HUES64 (cell line): ENCODE data around the gene ZCRB1.

Source experiments
- H3K27ac ChIP-seq: 2 replicates; pipeline ENCODE4 v1.7.0; 2013; ENCODE audit warnings: low read depth, low read length, inconsistent platforms
- H3K27me3 ChIP-seq: 2 replicates; pipeline ENCODE4 v1.6.1; 2013; ENCODE audit warnings: mild to moderate bottlenecking, low read length; ENCODE audit not compliant: insufficient read depth
- H3K36me3 ChIP-seq: 2 replicates; pipeline ENCODE4 v1.6.1; 2013; ENCODE audit warnings: mild to moderate bottlenecking, low read length; ENCODE audit not compliant: insufficient read depth
- H3K4me1 ChIP-seq: 2 replicates; pipeline ENCODE4 v1.6.1; 2013; ENCODE audit warnings: mild to moderate bottlenecking, low read length, moderate library complexity; ENCODE audit not compliant: insufficient read depth
- H3K4me3 ChIP-seq: 2 replicates; pipeline ENCODE4 v1.5.1; 2013; ENCODE audit warnings: mild to moderate bottlenecking, low read length, moderate library complexity
- H3K9ac ChIP-seq: 2 replicates; pipeline ENCODE4 v1.6.1; 2013; ENCODE audit warnings: mild to moderate bottlenecking, low read depth, low read length
- H3K9me3 ChIP-seq: 2 replicates; pipeline ENCODE4 v1.6.1; 2013; ENCODE audit warnings: low read depth, low read length; ENCODE audit not compliant: insufficient read depth
- WGBS: fragments of 150-250, 120-280 bp; methylation state at CpG from one replicate; pipeline ENCODE4 v1.1.7; 2013; ENCODE audit warnings: missing lambda C conversion rate; 5-methylcytosine and 5-hydroxymethylcytosine counted together

Gene ZCRB1

DNA sequence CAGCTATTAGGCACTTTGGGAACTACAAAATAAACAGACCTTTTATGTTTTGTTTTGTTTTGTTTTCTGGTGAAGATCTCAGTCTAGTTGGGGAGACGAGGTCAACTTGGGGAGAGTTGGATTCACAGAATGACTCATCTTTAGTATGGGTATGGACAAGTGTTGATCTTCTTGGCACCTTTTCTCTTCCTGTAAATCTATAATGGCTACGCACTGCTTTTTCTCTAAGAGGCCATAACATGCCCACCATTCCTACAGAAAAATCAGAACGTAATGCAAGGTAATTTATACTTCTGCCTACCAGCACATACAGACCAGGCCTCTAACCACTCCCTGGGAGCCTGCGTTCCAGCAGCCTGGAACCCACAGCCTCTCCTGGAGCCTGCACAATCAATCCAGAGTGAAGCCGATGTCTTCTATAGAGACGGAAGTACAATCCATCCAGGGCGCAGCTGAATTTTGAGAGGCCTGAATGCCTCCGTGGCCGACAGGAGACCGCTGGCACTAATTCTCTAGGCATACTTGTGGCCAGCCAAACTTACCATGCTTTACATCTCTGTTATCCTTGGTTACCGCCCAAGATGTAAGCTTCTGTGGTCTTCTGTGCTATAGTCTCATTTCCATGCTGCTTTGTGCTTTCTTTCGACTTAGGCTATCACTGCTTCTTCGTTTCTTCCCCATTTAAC is 790 bp upstream of the ZCRB1 start:
- peaks cover 23% of the 10 kb centered on the region for H3K4me1 ChIP-seq
- H3K9me3 ChIP-seq, result no peaks in the 10 kb centered on the region
- peak overlapping the region; percentile 89 for H3K4me3 ChIP-seq
- H3K27me3 ChIP-seq, result no peaks in the 10 kb centered on the region
- H3K9ac ChIP-seq, result peak overlapping the region; percentile 95
- peak overlapping the region; percentile 94 for H3K27ac ChIP-seq
- 23% methylated on average over 13 of the region's 13 CpGs for WGBS
- H3K36me3 ChIP-seq, result peaks cover 21% of the 10 kb centered on the region

DNA sequence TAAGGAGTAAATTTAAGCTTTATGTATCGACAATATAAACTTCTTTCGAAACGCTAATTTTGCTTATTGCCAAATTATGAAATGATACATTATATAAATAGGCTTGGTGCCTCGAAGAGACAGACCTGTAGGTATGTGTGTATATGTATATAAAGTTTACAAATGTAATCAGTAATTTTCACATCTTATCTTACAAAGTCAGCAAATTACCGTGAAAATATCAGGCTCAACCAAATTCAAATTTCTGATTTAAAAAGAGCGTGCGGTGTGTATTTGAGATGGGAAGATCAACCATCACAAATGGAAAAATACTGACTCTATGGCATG is 605 bp downstream of the ZCRB1 start:
- peak overlapping the region; percentile 95 for H3K9ac ChIP-seq
- peak overlapping the region; percentile 89 for H3K4me3 ChIP-seq
- peaks cover 31% of the 10 kb centered on the region for H3K36me3 ChIP-seq
- H3K27me3 ChIP-seq, result no peaks in the 10 kb centered on the region
- peaks cover 17% of the 10 kb centered on the region for H3K4me1 ChIP-seq
- WGBS, result 0% methylated on average over 1 of the region's 7 CpGs
- peak overlapping the region; percentile 94 for H3K27ac ChIP-seq
- H3K9me3 ChIP-seq, result no peaks in the 10 kb centered on the region

DNA sequence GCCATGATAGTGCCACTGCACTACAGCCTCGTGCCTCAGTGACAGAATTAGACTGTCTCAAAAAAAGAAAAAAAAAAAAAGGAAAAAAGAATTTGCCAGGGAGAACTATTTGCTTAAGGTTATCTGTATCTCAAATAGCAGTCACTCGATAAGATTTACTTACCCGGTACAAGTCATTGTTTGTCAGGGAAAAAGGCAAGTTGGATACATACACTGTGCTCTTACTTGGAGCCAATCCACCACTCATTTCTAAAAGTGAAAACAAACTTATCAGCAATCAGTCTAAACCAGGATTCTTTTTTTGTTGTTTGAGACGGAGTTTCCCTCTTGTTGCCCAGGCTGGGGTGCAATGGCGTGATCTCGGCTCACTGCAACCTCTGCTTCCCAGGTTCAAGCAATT is 2.0 kb downstream of the ZCRB1 start:
- 90% methylated on average over 6 of the region's 6 CpGs for WGBS
- no peaks in the 10 kb centered on the region for H3K27me3 ChIP-seq

DNA sequence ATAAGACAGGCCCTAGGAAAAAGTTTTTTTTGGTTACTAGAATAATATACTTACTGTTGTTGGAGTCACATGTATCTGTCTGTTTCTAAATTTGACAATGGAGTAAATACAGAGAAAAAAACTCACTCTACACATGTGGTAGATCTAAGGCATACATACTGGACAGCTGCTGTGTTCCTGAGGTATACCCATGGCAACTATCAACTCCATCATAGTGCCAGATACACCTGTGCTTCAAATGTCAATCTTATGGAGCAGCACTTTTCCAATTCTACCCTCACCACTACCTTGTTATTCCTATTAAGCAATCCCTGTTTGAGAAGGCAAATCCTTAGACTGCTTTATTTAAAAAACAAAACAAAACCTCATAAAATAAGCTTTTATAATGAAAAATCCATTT is 3.3 kb downstream of the ZCRB1 start:
- Histone ChIP-seq H3K36me3 (peaks cover 31% of the 10 kb centered on the region), H3K9me3 (no peaks in the 10 kb centered on the region), H3K27me3 (no peaks in the 10 kb centered on the region), H3K4me1 (peaks cover 13% of the 10 kb centered on the region), H3K4me3 (no peak overlapping the region), H3K9ac (no peak overlapping the region), H3K27ac (no peak overlapping the region)

More for the DNA sequence above, 2.0 kb downstream of the ZCRB1 start:
- Histone ChIP-seq H3K9ac (no peak overlapping the region), H3K36me3 (peaks cover 32% of the 10 kb centered on the region), H3K4me3 (no peak overlapping the region), H3K4me1 (peaks cover 17% of the 10 kb centered on the region), H3K27ac (no peak overlapping the region), H3K9me3 (no peaks in the 10 kb centered on the region)

DNA sequence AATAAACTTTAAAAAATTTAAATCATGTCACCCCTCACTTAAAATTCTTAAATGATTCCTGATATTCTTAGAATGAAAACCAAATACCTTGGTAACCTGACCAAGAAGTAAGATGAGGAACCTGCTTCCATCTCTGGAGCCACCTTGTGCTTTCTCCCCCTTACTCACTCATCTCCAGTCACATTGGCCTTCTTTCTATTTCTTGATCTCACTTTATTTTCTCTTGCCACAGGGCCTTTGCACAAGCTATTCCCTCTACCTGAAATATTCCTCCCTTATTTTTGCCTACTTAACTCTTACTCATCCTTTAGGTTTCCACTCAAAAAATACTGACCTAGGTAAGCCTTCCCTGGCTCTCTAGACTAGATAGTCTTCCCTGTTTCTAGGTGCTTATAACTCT is 5.1 kb downstream of the ZCRB1 start:
- no peaks in the 10 kb centered on the region for H3K9me3 ChIP-seq
- H3K4me1 ChIP-seq, result peaks cover 7% of the 10 kb centered on the region; the same call in 1 of the 2 replicates
- H3K4me3 ChIP-seq, result no peak overlapping the region
- H3K36me3 ChIP-seq, result peaks cover 45% of the 10 kb centered on the region
- H3K9ac ChIP-seq, result no peak overlapping the region
- no peak overlapping the region for H3K27ac ChIP-seq
- H3K27me3 ChIP-seq, result no peaks in the 10 kb centered on the region

DNA sequence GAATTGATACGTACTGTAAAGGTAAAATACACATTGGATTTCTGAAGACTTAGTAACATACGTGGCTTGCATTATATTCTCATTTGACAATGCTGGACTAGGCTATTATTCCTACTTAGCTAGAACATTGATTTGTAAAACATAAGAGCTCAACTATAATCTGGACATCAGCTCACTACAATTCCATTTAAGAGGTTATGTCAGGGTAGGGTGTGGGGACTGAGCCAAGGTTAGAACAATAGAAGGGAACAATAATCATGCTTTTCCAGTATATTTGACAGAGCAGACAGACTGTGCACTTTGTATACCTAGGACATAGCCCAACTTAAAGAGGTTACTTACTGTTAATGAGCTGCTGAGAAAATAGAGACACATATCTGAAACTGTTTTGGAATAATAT is 10.8 kb downstream of the ZCRB1 start:
- Histone ChIP-seq H3K27ac (no peak overlapping the region), H3K9me3 (no peaks in the 10 kb centered on the region), H3K4me3 (no peak overlapping the region), H3K4me1 (no peaks in the 10 kb centered on the region), H3K9ac (no peak overlapping the region), H3K36me3 (peaks cover 47% of the 10 kb centered on the region), H3K27me3 (no peaks in the 10 kb centered on the region)
- WGBS, result 91% methylated on average over 2 of the region's 2 CpGs

DNA sequence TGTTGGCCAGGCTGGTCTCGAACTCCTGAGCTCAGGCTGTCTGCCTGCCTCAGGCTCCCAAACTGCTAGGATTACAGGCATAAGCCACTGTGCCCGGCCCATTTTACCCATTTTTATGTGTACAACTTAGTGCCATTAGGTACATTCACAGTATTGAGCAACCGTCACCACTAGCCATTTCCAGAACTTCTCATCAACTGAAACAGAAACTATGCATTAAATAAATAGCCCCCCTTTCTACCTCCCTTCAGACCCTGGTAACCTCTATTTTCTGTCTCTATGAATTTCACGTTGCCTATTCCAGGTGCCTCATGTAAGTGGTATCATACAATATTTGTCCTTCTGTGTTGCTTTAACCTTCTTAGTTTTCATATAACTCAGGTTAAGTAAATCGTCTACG is 15.9 kb downstream of the ZCRB1 start:
- Histone ChIP-seq H3K4me1 (no peaks in the 10 kb centered on the region), H3K27ac (no peak overlapping the region), H3K9me3 (no peaks in the 10 kb centered on the region), H3K9ac (no peak overlapping the region), H3K4me3 (no peak overlapping the region), H3K36me3 (peaks cover 22% of the 10 kb centered on the region), H3K27me3 (no peaks in the 10 kb centered on the region)
- 88% methylated on average over 6 of the region's 6 CpGs for WGBS

DNA sequence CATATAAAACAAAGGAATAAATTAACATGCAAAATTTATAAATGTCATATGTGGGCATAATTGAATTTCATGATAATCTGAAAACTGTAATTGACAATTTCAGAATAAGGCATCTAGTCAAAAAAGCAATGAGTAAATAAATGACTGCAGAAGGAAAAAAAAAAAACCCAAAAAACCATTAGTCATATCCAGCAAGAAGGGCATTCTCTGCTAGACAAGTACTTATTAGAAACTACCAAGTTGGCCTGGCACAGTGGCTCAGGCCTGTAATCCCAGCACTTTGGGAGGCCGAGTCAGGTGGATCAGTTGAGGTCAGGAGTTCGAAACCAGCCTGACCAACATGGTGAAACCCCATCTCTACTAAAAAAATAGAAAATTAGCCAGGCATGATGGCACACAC is 17.5 kb downstream of the ZCRB1 start:
- Histone ChIP-seq H3K4me3 (no peak overlapping the region), H3K9me3 (no peaks in the 10 kb centered on the region), H3K4me1 (no peaks in the 10 kb centered on the region), H3K9ac (no peak overlapping the region), H3K27me3 (no peaks in the 10 kb centered on the region), H3K36me3 (peaks cover 13% of the 10 kb centered on the region), H3K27ac (no peak overlapping the region)
- 100% methylated on average over 2 of the region's 2 CpGs for WGBS

DNA sequence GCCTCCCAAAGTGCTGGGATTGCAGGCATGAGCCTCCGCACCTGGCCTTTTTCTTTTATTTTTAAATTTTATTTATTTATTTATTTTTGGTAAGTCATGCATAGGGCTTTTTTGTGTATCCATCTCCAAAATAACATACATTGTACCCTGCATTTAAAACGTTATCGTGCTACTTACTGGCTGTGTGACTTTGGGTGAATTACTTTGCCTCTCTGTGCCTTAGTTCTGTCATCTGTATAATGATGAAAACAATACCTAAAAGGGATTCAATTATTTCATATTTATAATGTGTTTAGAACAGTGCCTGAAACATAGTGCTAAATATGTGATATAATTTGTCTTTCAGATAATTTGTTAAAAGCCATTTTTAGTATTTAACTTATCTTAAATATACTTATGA is 19.6 kb downstream of the ZCRB1 start:
- no peaks in the 10 kb centered on the region for H3K36me3 ChIP-seq
- no peaks in the 10 kb centered on the region for H3K9me3 ChIP-seq
- no peak overlapping the region for H3K4me3 ChIP-seq
- no peak overlapping the region for H3K27ac ChIP-seq
- no peaks in the 10 kb centered on the region for H3K27me3 ChIP-seq
- H3K9ac ChIP-seq, result no peak overlapping the region
- WGBS, result 100% methylated on average over 2 of the region's 3 CpGs
- H3K4me1 ChIP-seq, result no peaks in the 10 kb centered on the region

DNA sequence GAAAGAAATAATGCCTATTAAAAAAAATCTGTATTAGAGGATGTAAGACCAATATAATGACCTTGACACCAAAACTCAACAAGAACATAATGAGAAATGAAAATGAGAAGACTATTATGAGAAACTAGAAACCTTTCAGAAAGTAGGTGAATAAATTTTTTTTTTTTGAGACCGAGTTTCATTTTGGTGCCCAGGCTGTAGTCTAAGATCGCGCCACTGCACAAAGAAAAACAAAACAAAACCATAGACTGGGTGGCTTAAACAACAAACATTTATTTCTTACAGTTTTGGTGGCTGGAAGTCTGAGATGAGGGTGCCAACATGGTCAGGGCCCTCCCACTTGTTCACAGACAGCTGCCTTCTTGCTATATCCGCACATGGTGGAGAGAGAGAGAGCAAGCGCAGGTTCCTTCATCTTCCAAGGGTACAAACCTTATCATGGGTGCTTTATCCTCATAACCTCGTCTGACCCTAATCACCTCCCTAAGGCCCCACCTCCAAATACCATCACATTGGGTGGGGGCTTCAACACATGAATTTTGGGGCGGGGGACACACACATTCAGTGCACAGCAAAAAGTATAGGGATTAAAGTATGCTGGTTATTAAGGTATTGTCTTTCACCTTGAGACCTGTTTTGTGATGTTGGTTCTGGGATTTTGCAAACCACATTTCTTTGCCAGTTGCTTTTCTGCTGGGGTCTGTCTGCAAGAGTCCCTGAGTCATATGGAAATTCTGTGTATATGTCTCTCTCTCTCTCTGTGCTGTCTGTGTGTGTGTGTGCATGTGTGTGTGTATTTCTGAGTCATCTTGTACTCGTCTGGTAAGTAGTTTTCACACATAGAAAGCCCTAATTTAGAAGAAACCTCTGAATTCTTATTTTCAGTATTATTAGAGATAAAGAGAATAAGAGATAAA is 26.2 kb downstream of the ZCRB1 start:
- no peaks in the 10 kb centered on the region for H3K36me3 ChIP-seq
- WGBS, result 91% methylated on average over 7 of the region's 8 CpGs
- no peaks in the 10 kb centered on the region for H3K4me1 ChIP-seq
- no peak overlapping the region for H3K9ac ChIP-seq
- H3K27ac ChIP-seq, result no peak overlapping the region
- no peaks in the 10 kb centered on the region for H3K27me3 ChIP-seq
- no peaks in the 10 kb centered on the region for H3K9me3 ChIP-seq
- no peak overlapping the region for H3K4me3 ChIP-seq

DNA sequence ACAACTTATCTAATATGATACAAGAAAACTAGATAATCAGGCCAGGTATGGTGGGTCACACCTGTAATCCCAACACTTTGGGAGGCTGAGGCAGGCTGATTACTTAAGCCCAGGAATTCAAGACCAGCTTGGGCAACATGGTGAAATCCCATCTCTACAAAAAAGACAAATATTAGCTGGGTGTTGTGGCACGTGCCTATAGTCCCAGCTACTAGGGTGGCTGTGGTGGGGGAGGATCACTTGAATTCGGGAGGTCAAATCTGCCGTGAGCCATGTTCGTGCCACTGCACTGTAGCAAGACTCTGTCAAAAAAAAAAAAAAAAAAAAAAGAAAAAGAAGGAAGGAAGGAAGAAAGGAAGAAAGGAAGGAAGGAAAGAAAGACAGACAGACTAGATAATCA is 27.0 kb downstream of the ZCRB1 start:
- no peaks in the 10 kb centered on the region for H3K9me3 ChIP-seq
- no peaks in the 10 kb centered on the region for H3K36me3 ChIP-seq
- WGBS, result 91% methylated on average over 4 of the region's 4 CpGs
- no peak overlapping the region for H3K27ac ChIP-seq
- no peak overlapping the region for H3K9ac ChIP-seq
- H3K4me3 ChIP-seq, result no peak overlapping the region
- H3K27me3 ChIP-seq, result no peaks in the 10 kb centered on the region
- no peaks in the 10 kb centered on the region for H3K4me1 ChIP-seq
